Endothelial cell of umbilical vein (primary cell): Measurements from ENCODE around the gene TK1. TPM values are rescaled to one million over a fixed set of nuclear protein-coding genes. Genes with fewer than 3 reads are reported as not detected.

ENCODE experiments used
- BruUV-seq: library from RNA; stranded (reverse); fragments of 400-500 nt; replicated peaks from 2 replicates; lab custom pipeline; 2021; lab: Mats Ljungman, UMichigan
- CTCF ChIA-PET: fragments of 300-600, 350-600 bp; sonication (Branson Sonifier 250); formaldehyde crosslinking; loops from one replicate; lab custom pipeline; 2021; ENCODE audit warnings: antibody characterized with exemption, inconsistent platforms; lab: Charles Lee
- POLR2A ChIA-PET: fragments of 300-600, 350-600 bp; sonication (Branson Sonifier 250); formaldehyde crosslinking; loops from one replicate; lab custom pipeline; 2021; ENCODE audit warnings: antibody characterized with exemption, inconsistent platforms; lab: Charles Lee
- DNase-seq: peaks from one replicate; pipeline ENCODE4 v3.0.0-alpha.2; 2011; ENCODE audit warnings: low read depth, low spot score
- FAIRE-seq: peaks from 2 replicates; lab custom pipeline; 2011; peaks lifted over from hg19 to GRCh38; lab: Jason Lieb, UNC
- H2AFZ ChIP-seq: 2 replicates; pipeline ENCODE4 v1.6.0; 2012; ENCODE audit warnings: low read depth, low read length, control low read depth, inconsistent platforms
- H3K27ac ChIP-seq: 2 replicates; pipeline ENCODE4 v1.5.1; 2011; ENCODE audit warnings: low read depth, mild to moderate bottlenecking, control low read depth, low read length, moderate library complexity; ENCODE audit not compliant: insufficient read depth
- H3K27me3 ChIP-seq, 2 experiments: 2 replicates each; pipeline versions ENCODE4 v1.6.0 to v1.6.1; 2011; ENCODE audit warnings: low read length in 2 of 2, mixed read lengths in 1 of 2; ENCODE audit not compliant: control insufficient read depth in 2 of 2, insufficient read depth in 2 of 2
- H3K36me3 ChIP-seq, 2 experiments: 2 replicates in 1 of 2; 3 replicates in 1 of 2; pipeline ENCODE4 v1.5.1; 2011; ENCODE audit warnings: low read length in 2 of 2, mild to moderate bottlenecking in 1 of 2, moderate library complexity in 1 of 2; ENCODE audit not compliant: control insufficient read depth in 2 of 2, insufficient read depth in 2 of 2; ENCODE audit errors: extremely low read depth in 1 of 2
- H3K4me1 ChIP-seq: 3 replicates; pipeline ENCODE4 v1.5.1; 2011; ENCODE audit warnings: mild to moderate bottlenecking, low read length; ENCODE audit not compliant: control insufficient read depth, insufficient read depth; ENCODE audit errors: extremely low read depth
- H3K4me2 ChIP-seq: 2 replicates; pipeline ENCODE4 v1.6.1; 2011; ENCODE audit warnings: low read length, control low read depth, mixed read lengths; ENCODE audit not compliant: insufficient read depth
- H3K4me3 ChIP-seq, 3 experiments: fragments of 200-600 bp in 1 of 3; sonication (generic), shearing (Covaris generic) in 1 of 3; replicated peaks in 1 of 3; 2 replicates each; pipeline ENCODE4 v1.5.1; 2011 to 2016; ENCODE audit warnings: control low read depth in 3 of 3, low read length in 3 of 3, mild to moderate bottlenecking in 2 of 3, inconsistent platforms in 1 of 3, low read depth in 1 of 3, moderate library complexity in 1 of 3; ENCODE audit not compliant: insufficient read depth in 1 of 3
- H3K79me2 ChIP-seq: 2 replicates; pipeline ENCODE4 v1.6.0; 2012; ENCODE audit warnings: low read length, inconsistent platforms; ENCODE audit not compliant: control insufficient read depth, insufficient read depth
- H3K9ac ChIP-seq: replicated peaks from 2 replicates; pipeline ENCODE3; 2011; ENCODE audit warnings: low read length, control low read depth; ENCODE audit not compliant: insufficient read depth; ENCODE audit errors: extremely low read depth
- H3K9me1 ChIP-seq: replicated peaks from 3 replicates; pipeline ENCODE4 v1.6.0; 2011; ENCODE audit warnings: mild to moderate bottlenecking, low read length; ENCODE audit not compliant: control insufficient read depth, insufficient read depth; ENCODE audit errors: extremely low read depth
- H3K9me3 ChIP-seq: replicated peaks from 2 replicates; pipeline ENCODE4 v1.5.1; 2012; ENCODE audit warnings: low read length, inconsistent platforms; ENCODE audit not compliant: control insufficient read depth, insufficient read depth
- H4K20me1 ChIP-seq: replicated peaks from 2 replicates; pipeline ENCODE3; 2011; ENCODE audit warnings: mild to moderate bottlenecking, low read length; ENCODE audit not compliant: control insufficient read depth, insufficient read depth; ENCODE audit errors: extremely low read depth
- CTCF ChIP-seq, 2 donors: IDR thresholded peaks; 1 replicate in 1 of 2; 2 replicates in 1 of 2; pipeline ENCODE4 v1.5.1; 2011; ENCODE audit warnings: low read length in 2 of 2, mild to moderate bottlenecking in 2 of 2, moderate library complexity in 2 of 2, control low read depth in 1 of 2, inconsistent platforms in 1 of 2, low read depth in 1 of 2; ENCODE audit not compliant: insufficient read depth in 1 of 2; ENCODE audit errors: extremely low read depth in 1 of 2
- EZH2 ChIP-seq: IDR thresholded peaks from 2 replicates; pipeline ENCODE4 v1.6.1; 2012; ENCODE audit warnings: borderline replicate concordance, low read depth, mild to moderate bottlenecking, moderate library complexity, low read length, inconsistent platforms; ENCODE audit not compliant: severe bottlenecking
- FOS ChIP-seq: IDR thresholded peaks from 2 replicates; pipeline ENCODE4 v1.6.1; 2011; ENCODE audit warnings: mild to moderate bottlenecking, low read length, moderate library complexity, borderline replicate concordance; ENCODE audit not compliant: insufficient read depth
- GATA2 ChIP-seq: IDR thresholded peaks from 2 replicates; pipeline ENCODE4 v1.7.0; 2011; ENCODE audit warnings: low read depth, mild to moderate bottlenecking, moderate library complexity, mixed read lengths, low read length; ENCODE audit not compliant: insufficient read length, insufficient read depth
- JUN ChIP-seq: IDR thresholded peaks from 2 replicates; pipeline ENCODE4 v1.6.1; 2011; ENCODE audit warnings: borderline replicate concordance, low read depth; ENCODE audit not compliant: insufficient read length, insufficient read depth
- MAX ChIP-seq: IDR thresholded peaks from 2 replicates; pipeline ENCODE4 v1.6.1; 2011; ENCODE audit not compliant: insufficient read depth, insufficient read length
- MYC ChIP-seq: IDR thresholded peaks from one replicate; pipeline ENCODE4 v1.6.1; 2011; ENCODE audit warnings: mild to moderate bottlenecking, low read depth, low read length
- POLR2A ChIP-seq: IDR thresholded peaks from 2 replicates; pipeline ENCODE4 v1.6.1; 2012; ENCODE audit warnings: low read depth, mild to moderate bottlenecking, control low read depth, low read length
- POLR2AphosphoS5 ChIP-seq: IDR thresholded peaks from 2 replicates; pipeline ENCODE4 v1.6.1; 2012; ENCODE audit warnings: low read depth, mild to moderate bottlenecking, control low read depth, low read length, moderate library complexity; ENCODE audit not compliant: insufficient read depth
- dilution Hi-C: fragments of 300-500 bp; cut with MboI; formaldehyde crosslinking; loops from one replicate; pipeline ENCODE4 v1.15.0; 2019; ENCODE audit warnings: low sequenced_read_pairs; ENCODE audit not compliant: extremely low pct_ligation_motif_present
- intact Hi-C: fragments of 100-400 bp; cut with micrococcal nuclease; formaldehyde crosslinking; loops from one replicate; pipeline ENCODE4 v1.10.0; 2022
- polyA plus RNA-seq, 4 experiments: library from polyadenylated mRNA; depleted of rRNA in 3 of 4; stranded (reverse) in 3 of 4; unstranded in 1 of 4; fragments of >200 nt; gene quantifications; 2 replicates each; pipeline versions ENCODE4 v1.2.1 to v1.2.3, GENCODE V29; 2011 to 2012; ENCODE audit warnings: missing spikeins in 1 of 4
- total RNA-seq: library from RNA; stranded (reverse); gene quantifications from 2 replicates; pipeline ENCODE4 v1.2.3, GENCODE V29; 2021

The TK1 gene
- total and polyA plus RNA-seq, 2 donors (not counting 3 experiments of a cell fraction or from before 2014, with no cell fraction given) = 111 to 159 TPM

GRCh38 chr17:78208486-78208885 is 21.6 kb upstream of the TK1 start:
- H3K4me3 ChIP-seq = no peak overlapping the region
- FAIRE-seq (no peak), DNase-seq (no peak)
- CTCF ChIA-PET = no interaction called here
- peaks cover 0 to 9% of the 10 kb centered on the region in 2 experiments for H3K36me3 ChIP-seq
- no peaks in the 10 kb centered on the region for H3K4me1 ChIP-seq
- POLR2A ChIA-PET = no interaction called here
- H3K4me2 ChIP-seq = no peak overlapping the region
- H3K9me1 ChIP-seq = no peaks in the 10 kb centered on the region
- dilution Hi-C loops (no loop called here), intact Hi-C loops (no loop called here)
- no peaks in the 10 kb centered on the region for H3K9me3 ChIP-seq
- H4K20me1 ChIP-seq = no peaks in the 10 kb centered on the region
- TF ChIP-seq GATA2 = no peak
- TF ChIP-seq POLR2A = no peak
- TF ChIP-seq POLR2AphosphoS5 = no peak
- TF ChIP-seq CTCF (IDR thresholded peaks at IDR 0.05; ENCODE audit: extremely low read depth in 1 of 2, insufficient read depth in 1 of 2, low read depth in 1 of 2, low read length in 2 of 2) = no peak
- BruUV-seq = no TSS peak
- no peak overlapping the region for H3K9ac ChIP-seq
- no peaks in the 10 kb centered on the region for H3K27me3 ChIP-seq
- no peak overlapping the region for H2AFZ ChIP-seq
- H3K27ac ChIP-seq = no peak overlapping the region
- H3K79me2 ChIP-seq = no peaks in the 10 kb centered on the region

- TF ChIP-seq JUN = no peak
- TF ChIP-seq MYC = no peak
- TF ChIP-seq POLR2A = no peak
- no peak for TF ChIP-seq MAX
- no peak for TF ChIP-seq POLR2AphosphoS5
- TF ChIP-seq CTCF (IDR thresholded peaks at IDR 0.05; ENCODE audit: extremely low read depth in 1 of 2, insufficient read depth in 1 of 2, low read depth in 1 of 2, low read length in 2 of 2) = no peak
- no peak for TF ChIP-seq FOS
- TF ChIP-seq EZH2 = no peak
- no peak for TF ChIP-seq GATA2
- H3K27ac ChIP-seq = no peak overlapping the region
- DNase-seq = no peak
- CTCF ChIA-PET = interaction anchor here (0.7 to 1.5 kb wide), 4 partner anchors 9 to 45 kb away, joined by 4 to 6 read pairs (median 5); no protein-coding TSS in a partner anchor
- H3K79me2 ChIP-seq = no peaks in the 10 kb centered on the region
- no peaks in the 10 kb centered on the region for H3K27me3 ChIP-seq
- H2AFZ ChIP-seq = no peak overlapping the region
- no peaks in the 10 kb centered on the region for H3K4me1 ChIP-seq
- dilution Hi-C loops (no loop called here), intact Hi-C loops (no loop called here)
- H3K9ac ChIP-seq = no peak overlapping the region
- POLR2A ChIA-PET = no interaction called here
- peak; percentile 28 for FAIRE-seq
- H4K20me1 ChIP-seq = no peaks in the 10 kb centered on the region
- H3K4me3 ChIP-seq = no peak overlapping the region
- H3K9me3 ChIP-seq = no peaks in the 10 kb centered on the region
- H3K9me1 ChIP-seq = no peaks in the 10 kb centered on the region
- peaks cover 0 to 12% of the 10 kb centered on the region in 2 experiments for H3K36me3 ChIP-seq
- BruUV-seq = no TSS peak
- no peak overlapping the region for H3K4me2 ChIP-seq
Measured at GRCh38 chr17:78206298-78206697, 19.4 kb upstream of the TK1 start.
